ENCODE data around the gene CALCOCO1. TPM values are rescaled to one million over a fixed set of nuclear protein-coding genes. Genes with fewer than 3 reads are reported as not detected.

CALCOCO1 gene
- total RNA-seq, 1 experiment from 2014 or later: 20.4 TPM

- ChIA-PET CTCF (interaction anchor here (0.6 to 1.1 kb wide), 3 partner anchors 10 to 24 kb away, joined by 3 to 5 read pairs (median 4); no protein-coding TSS in a partner anchor), POLR2A (ENCODE audit: unreplicated experiment) (no interaction called here)
- no peak overlapping the region for H3K9ac ChIP-seq (ENCODE audit: low read length)
- TF ChIP-seq CTCF (conservative IDR thresholded peaks at IDR 0.05; ENCODE audit: low read depth, low read length) (no peak), EZH2phosphoT487 (IDR thresholded peaks at IDR 0.05; ENCODE audit: borderline replicate concordance, low read length) (no peak), EZH2 (IDR thresholded peaks at IDR 0.05; ENCODE audit: low read length, unreplicated experiment) (no peak)
- H2AFZ ChIP-seq (ENCODE audit: low read length): no peak overlapping the region
- H3K27me3 ChIP-seq (ENCODE audit: low read length): no peaks in the 10 kb centered on the region
- H3K9me2 ChIP-seq (replicated peaks; ENCODE audit: low read length): no peaks in the 10 kb centered on the region
- no peak overlapping the region for H3K4me3 ChIP-seq (ENCODE audit: low read length)
- H3K9me3 ChIP-seq (ENCODE audit: low read length): no peaks in the 10 kb centered on the region
- no peaks in the 10 kb centered on the region for H3K36me3 ChIP-seq (ENCODE audit: low read depth, low read length)
- H3K4me2 ChIP-seq (ENCODE audit: low read length): no peak overlapping the region
- H3K27ac ChIP-seq (ENCODE audit: low read length): no peak overlapping the region
- H3K4me1 ChIP-seq (ENCODE audit: insufficient read depth, low read length): peaks cover 10% of the 10 kb centered on the region
- ATAC-seq (peak; percentile 58), DNase-seq (peak; percentile 74)
- no peaks in the 10 kb centered on the region for H4K20me1 ChIP-seq (ENCODE audit: low read length)
- H3F3A ChIP-seq (ENCODE audit: low read length, unreplicated experiment): no peaks in the 10 kb centered on the region
- intact Hi-C loops (cut with micrococcal nuclease): no loop called here
- H3K79me2 ChIP-seq (ENCODE audit: low read length): no peaks in the 10 kb centered on the region
- no TSS peak for BruUV-seq (replicated peaks)
Measured at GRCh38 chr12:53733051-53733806, 6.0 kb upstream of the CALCOCO1 start.

DNA sequence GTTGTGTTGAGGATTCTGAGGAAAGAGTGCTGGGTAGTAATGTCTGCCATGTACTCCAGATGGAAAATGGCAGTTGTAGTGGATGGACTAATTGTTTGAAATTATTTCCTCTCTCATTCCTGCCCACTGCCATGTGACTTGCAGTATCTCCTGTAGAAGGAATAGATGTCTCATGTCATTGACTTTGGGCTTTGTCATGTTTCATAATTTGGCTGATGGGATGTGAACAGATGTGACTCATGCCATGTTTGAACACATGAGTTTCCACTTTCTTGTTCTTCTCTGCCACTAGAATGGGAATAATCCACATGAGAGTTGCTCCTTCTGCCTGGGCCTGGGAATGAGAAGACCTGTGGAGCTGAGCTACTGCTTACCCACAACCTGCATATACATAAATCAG is 2.4 kb upstream of the CALCOCO1 start:
- no peaks in the 10 kb centered on the region for H3K79me2 ChIP-seq (ENCODE audit: low read length)
- H4K20me1 ChIP-seq (ENCODE audit: low read length): no peaks in the 10 kb centered on the region
- no peak overlapping the region for H3K9ac ChIP-seq (ENCODE audit: low read length)
- peak; percentile 64 for DNase-seq
- no peaks in the 10 kb centered on the region for H3K27me3 ChIP-seq (ENCODE audit: low read length)
- POLR2A ChIA-PET (ENCODE audit: unreplicated experiment): no interaction called here
- no TSS peak for BruUV-seq (replicated peaks)
- H3K4me2 ChIP-seq (ENCODE audit: low read length): no peak overlapping the region
- H3K36me3 ChIP-seq (ENCODE audit: low read depth, low read length): no peaks in the 10 kb centered on the region
- no peak overlapping the region for H3K4me3 ChIP-seq (ENCODE audit: low read length)
- intact Hi-C loops (cut with micrococcal nuclease): no loop called here
- TF ChIP-seq EZH2 (IDR thresholded peaks at IDR 0.05; ENCODE audit: low read length, unreplicated experiment) (no peak), EZH2phosphoT487 (IDR thresholded peaks at IDR 0.05; ENCODE audit: borderline replicate concordance, low read length) (no peak), CTCF (conservative IDR thresholded peaks at IDR 0.05; ENCODE audit: low read depth, low read length) (no peak)
- no peak overlapping the region for H3K27ac ChIP-seq (ENCODE audit: low read length)
- no peaks in the 10 kb centered on the region for H3F3A ChIP-seq (ENCODE audit: low read length, unreplicated experiment)
- no peak for ATAC-seq
- no peak overlapping the region for H2AFZ ChIP-seq (ENCODE audit: low read length)
- peaks cover 27% of the 10 kb centered on the region for H3K4me1 ChIP-seq (ENCODE audit: insufficient read depth, low read length)
- CTCF ChIA-PET: no interaction called here
- H3K9me3 ChIP-seq (ENCODE audit: low read length): no peaks in the 10 kb centered on the region
- H3K9me2 ChIP-seq (replicated peaks; ENCODE audit: low read length): no peaks in the 10 kb centered on the region

DNA sequence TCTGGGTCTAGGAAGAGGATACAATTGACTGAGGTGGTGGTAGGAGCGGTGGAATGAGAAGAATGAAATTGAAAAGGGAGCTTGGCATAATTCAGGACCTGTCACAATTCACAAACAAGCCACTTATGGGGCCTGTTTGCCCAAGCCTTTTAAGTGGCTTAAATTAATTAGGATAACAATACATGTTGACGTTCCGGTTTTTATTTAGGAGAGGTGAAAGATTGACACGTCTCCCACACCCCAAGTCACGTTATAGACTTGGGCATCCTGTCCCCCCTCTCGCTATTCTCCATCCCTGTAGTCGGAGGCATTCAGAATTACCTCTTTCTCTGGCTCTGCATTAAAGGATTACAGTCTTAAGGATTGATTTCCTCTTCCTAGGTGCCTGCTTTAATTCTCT is 954 bp upstream of the CALCOCO1 start:
- Histone ChIP-seq H3K27me3 (ENCODE audit: low read length) (no peaks in the 10 kb centered on the region), H3K79me2 (ENCODE audit: low read length) (no peaks in the 10 kb centered on the region), H3K4me2 (ENCODE audit: low read length) (peak overlapping the region; percentile 91), H2AFZ (ENCODE audit: low read length) (peak overlapping the region; percentile 97), H4K20me1 (ENCODE audit: low read length) (no peaks in the 10 kb centered on the region), H3K27ac (ENCODE audit: low read length) (no peak overlapping the region), H3K9me2 (replicated peaks; ENCODE audit: low read length) (no peaks in the 10 kb centered on the region), H3K4me1 (ENCODE audit: insufficient read depth, low read length) (peaks cover 20% of the 10 kb centered on the region), H3K9me3 (ENCODE audit: low read length) (no peaks in the 10 kb centered on the region), H3F3A (ENCODE audit: low read length, unreplicated experiment) (no peaks in the 10 kb centered on the region), H3K9ac (ENCODE audit: low read length) (no peak overlapping the region), H3K4me3 (ENCODE audit: low read length) (peak overlapping the region; percentile 77), H3K36me3 (ENCODE audit: low read depth, low read length) (no peaks in the 10 kb centered on the region)
- no peak for TF ChIP-seq CTCF (conservative IDR thresholded peaks at IDR 0.05; ENCODE audit: low read depth, low read length)
- no peak for TF ChIP-seq EZH2 (IDR thresholded peaks at IDR 0.05; ENCODE audit: low read length, unreplicated experiment)
- TF ChIP-seq EZH2phosphoT487 (IDR thresholded peaks at IDR 0.05; ENCODE audit: borderline replicate concordance, low read length): no peak
- ATAC-seq (no peak), DNase-seq (no peak)
- ChIA-PET CTCF (no interaction called here), POLR2A (ENCODE audit: unreplicated experiment) (interaction anchor here (0.6 kb wide), 1 partner anchor 22 kb away, joined by 5 read pairs; no protein-coding TSS in a partner anchor)
- intact Hi-C loops (cut with micrococcal nuclease): no loop called here
- no TSS peak for BruUV-seq (replicated peaks)
